Activated T-helper 1 cell treated with Interleukin-2 at 50 U/mL for 16 hours (primary cell): ENCODE data around the gene SLC52A1.
"Not testable (repeated sequence)": the region's sequence is repeated elsewhere in the genome, so short reads cannot be mapped to it uniquely, and the experiment has no call there.

Source experiments
- DNase-seq: peaks from one replicate; pipeline ENCODE4 v3.0.0-alpha.2; 2020; ENCODE audit warnings: low read depth

The SLC52A1 gene

GRCh38 chr17:5035315-5035714 is at the start of gene SLC52A1:
TSS of gene SLC52A1 (minus strand) at chr17:5035426. CDS start at chr17:5034606, 820 bp downstream.
- DNase-seq, result no peak

- no peak for DNase-seq
Measured at GRCh38 chr17:5080591-5080990, 45.4 kb upstream of the SLC52A1 start.

- DNase-seq, result peak; percentile 58
Measured at GRCh38 chr17:5078106-5079028, 43.1 kb upstream of the SLC52A1 start, which contains the start of gene ZFP3. TSS of gene ZFP3 (plus strand) at chr17:5078467. CDS start at chr17:5091505, 13,038 bp downstream.

- no peak for DNase-seq
Measured at GRCh38 chr17:5077781-5078105, 42.5 kb upstream of the SLC52A1 start.

- DNase-seq, result not testable (repeated sequence)
Measured at GRCh38 chr17:5077275-5077674, 42.0 kb upstream of the SLC52A1 start.

GRCh38 chr17:5075472-5075871 is 40.2 kb upstream of the SLC52A1 start:
- DNase-seq, result not testable (repeated sequence)

- no peak for DNase-seq
Measured at GRCh38 chr17:5069724-5070123, 34.5 kb upstream of the SLC52A1 start.

- no peak for DNase-seq
Measured at GRCh38 chr17:5068236-5068635, 33.0 kb upstream of the SLC52A1 start.

GRCh38 chr17:5065227-5065744 is 30.1 kb upstream of the SLC52A1 start:
- no peak for DNase-seq

- DNase-seq, result no peak
Measured at GRCh38 chr17:5055543-5055942, 20.3 kb upstream of the SLC52A1 start.

- DNase-seq, result no peak
Measured at GRCh38 chr17:5050278-5050677, 15.1 kb upstream of the SLC52A1 start.

- DNase-seq, result peak; percentile 67
Measured at GRCh38 chr17:5049314-5049841, 14.2 kb upstream of the SLC52A1 start.

GRCh38 chr17:5047446-5047845 is 12.2 kb upstream of the SLC52A1 start:
- DNase-seq, result no peak

GRCh38 chr17:5045496-5045895 is 10.3 kb upstream of the SLC52A1 start:
- DNase-seq, result no peak

GRCh38 chr17:5044630-5045029 is 9.4 kb upstream of the SLC52A1 start:
- no peak for DNase-seq

- DNase-seq, result no peak
Measured at GRCh38 chr17:5043524-5043923, 8.3 kb upstream of the SLC52A1 start.

- peak; percentile 27 for DNase-seq
Measured at GRCh38 chr17:5042157-5043022, 7.2 kb upstream of the SLC52A1 start.

- DNase-seq, result no peak
Measured at GRCh38 chr17:5034651-5035050, 575 bp downstream of the SLC52A1 start.

- no peak for DNase-seq
Measured at GRCh38 chr17:5034063-5034462, 1.2 kb downstream of the SLC52A1 start.

GRCh38 chr17:5033352-5034015 is 1.7 kb downstream of the SLC52A1 start:
- DNase-seq, result no peak

- no peak for DNase-seq
Measured at GRCh38 chr17:5032865-5033264, 2.4 kb downstream of the SLC52A1 start.
